Panc1 (cell line): ENCODE results near the gene XAF1. TPM values are rescaled to one million over a fixed set of nuclear protein-coding genes. Genes with fewer than 3 reads are reported as not detected.
"Not testable (repeated sequence)": the region's sequence is repeated elsewhere in the genome, so short reads cannot be mapped to it uniquely, and the experiment has no call there.

Experiments
- ATAC-seq: fragments of 200-7000 bp; cut with Tn5 transposase; 2 replicates; pipeline ENCODE4 v1.9.1; 2020; ENCODE audit warnings: mild to moderate bottlenecking, moderate library complexity
- BruUV-seq: library from RNA; stranded (reverse); fragments of 400-500 nt; replicated peaks from 2 replicates; lab custom pipeline; 2021; lab: Mats Ljungman, UMichigan
- CTCF ChIA-PET: fragments of 300-600 bp; sonication (Branson Sonifier 250); formaldehyde crosslinking; loops from one replicate; lab custom pipeline; 2022; ENCODE audit warnings: antibody characterized with exemption; lab: Charles Lee
- POLR2A ChIA-PET: fragments of 300-600 bp; sonication (Branson Sonifier 250); formaldehyde crosslinking; loops from one replicate; lab custom pipeline; 2022; ENCODE audit warnings: antibody characterized with exemption; lab: Charles Lee
- DNase-seq: peaks from one replicate; pipeline ENCODE4 v3.0.0-alpha.2; 2010; ENCODE audit warnings: low read depth, low spot score
- H3K27ac ChIP-seq: 2 replicates; pipeline ENCODE4 v1.5.1; 2011; ENCODE audit warnings: mild to moderate bottlenecking, low read length, inconsistent platforms
- H3K27me3 ChIP-seq: fragments of 200-500 bp; sonication (Bioruptor generic); 2 replicates; pipeline ENCODE4 v1.6.0; 2014; ENCODE audit warnings: low read length, inconsistent platforms; ENCODE audit not compliant: control insufficient read depth, insufficient read depth
- H3K36me3 ChIP-seq: fragments of 200-500 bp; sonication (Bioruptor generic); 2 replicates; pipeline ENCODE4 v1.5.1; 2014; ENCODE audit warnings: inconsistent platforms, mild to moderate bottlenecking, low read length, moderate library complexity; ENCODE audit not compliant: control insufficient read depth, insufficient read depth
- H3K4me1 ChIP-seq: 2 replicates; pipeline ENCODE4 v1.5.1; 2011; ENCODE audit warnings: inconsistent platforms, mild to moderate bottlenecking, low read length, moderate library complexity; ENCODE audit not compliant: control insufficient read depth, insufficient read depth
- H3K4me3 ChIP-seq, 2 experiments: 2 replicates each; pipeline ENCODE4 v1.5.1; 2011 to 2012; ENCODE audit warnings: low read depth in 2 of 2, low read length in 2 of 2, mild to moderate bottlenecking in 2 of 2, inconsistent platforms in 1 of 2, moderate library complexity in 1 of 2
- H3K9me3 ChIP-seq: fragments of 200-500 bp; sonication (Bioruptor generic); 2 replicates; pipeline ENCODE4 v1.5.1; 2014; ENCODE audit warnings: low read depth, mild to moderate bottlenecking, inconsistent platforms, low read length, moderate library complexity; ENCODE audit not compliant: control insufficient read depth, insufficient read depth
- CTCF ChIP-seq: fragments of 450-650 bp; IDR thresholded peaks from 2 replicates; pipeline ENCODE4 v1.5.1; 2017; ENCODE audit warnings: mild to moderate bottlenecking
- POLR2AphosphoS5 ChIP-seq: IDR thresholded peaks from 2 replicates; pipeline ENCODE4 v1.6.1; 2012; ENCODE audit warnings: mild to moderate bottlenecking, low read depth, low read length, moderate library complexity
- REST ChIP-seq, 2 experiments: IDR thresholded peaks; 2 replicates each; pipeline ENCODE4 v1.6.1; 2011 to 2012; ENCODE audit warnings: low read depth in 2 of 2, control low read depth in 1 of 2, low read length in 1 of 2, mild to moderate bottlenecking in 1 of 2, moderate library complexity in 1 of 2; ENCODE audit not compliant: insufficient read depth in 1 of 2
- SIN3A ChIP-seq: IDR thresholded peaks from 2 replicates; pipeline ENCODE4 v1.6.1; 2012; ENCODE audit warnings: low read depth, mild to moderate bottlenecking, low read length, moderate library complexity, borderline replicate concordance; ENCODE audit not compliant: insufficient read depth
- TCF7L2 ChIP-seq: IDR thresholded peaks from 2 replicates; pipeline ENCODE4 v1.6.1; 2011; ENCODE audit warnings: mild to moderate bottlenecking, low read depth, low read length, inconsistent platforms
- in situ Hi-C: cut with HindIII; loops from 2 replicates; pipeline ENCODE4 v1.10.0; 2016; ENCODE audit warnings: low sequenced_read_pairs, low pct_unique_long_range_greater_than_20kb
- intact Hi-C: fragments of 100-400 bp; cut with micrococcal nuclease; formaldehyde crosslinking; loops from one replicate; pipeline ENCODE4 v1.10.0; 2022; ENCODE audit not compliant: unreplicated experiment
- total RNA-seq: library from RNA; stranded (reverse); gene quantifications from one replicate; pipeline ENCODE4 v1.2.1, GENCODE V29; 2021; ENCODE audit not compliant: unreplicated experiment

Gene XAF1
- total RNA-seq, 1 experiment from 2014 or later, result 3.5 TPM

DNA sequence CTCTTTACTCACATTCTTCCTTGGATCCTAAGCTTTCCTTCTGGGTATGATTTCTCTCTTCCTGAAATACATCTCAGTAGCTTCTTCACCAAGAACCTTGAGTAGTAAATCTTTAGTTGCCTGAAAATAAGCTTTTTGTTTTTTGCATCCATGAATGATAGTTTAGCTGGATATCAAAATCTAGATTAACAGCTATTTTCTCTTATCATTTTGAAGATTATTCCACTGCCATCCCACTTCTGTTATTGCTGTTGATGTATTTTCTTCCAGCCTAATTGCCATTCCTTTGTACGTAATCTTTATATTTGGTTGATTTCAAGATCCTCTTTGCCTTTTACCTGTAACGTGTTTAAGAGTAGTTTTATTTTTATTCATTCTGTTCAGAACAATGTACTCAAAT lies 12.6 kb downstream of the XAF1 start:
- POLR2A ChIA-PET, result no interaction called here

GRCh38 chr17:6772016-6772415 lies 16.2 kb downstream of the XAF1 start:
- Histone ChIP-seq H3K36me3 (no peaks in the 10 kb centered on the region), H3K4me1 (no peaks in the 10 kb centered on the region), H3K9me3 (peaks cover 4% of the 10 kb centered on the region; the same call in 1 of the 2 replicates), H3K27me3 (no peaks in the 10 kb centered on the region; the same call in none of the 2 replicates), H3K27ac (no peak overlapping the region), H3K4me3 (no peak overlapping the region)
- BruUV-seq, result no TSS peak
- in situ Hi-C loops, result no loop called here
- no peak for DNase-seq
- ChIA-PET CTCF (no interaction called here), POLR2A (interaction anchor here (0.5 kb wide), 1 partner anchor 15 kb away, joined by 7 read pairs; no protein-coding TSS in a partner anchor)
- no peak for TF ChIP-seq TCF7L2
- no peak for ATAC-seq
- intact Hi-C loops, result no loop called here

More for the DNA sequence above, 12.6 kb downstream of the XAF1 start:
- H3K4me1 ChIP-seq, result no peaks in the 10 kb centered on the region
- ATAC-seq, result no peak
- H3K27me3 ChIP-seq, result no peaks in the 10 kb centered on the region; the same call in 1 of the 2 replicates
- intact Hi-C loops (no loop called here), in situ Hi-C loops (no loop called here)
- TF ChIP-seq CTCF, result no peak
- TF ChIP-seq POLR2AphosphoS5, result no peak
- TF ChIP-seq REST (IDR thresholded peaks at IDR 0.05; ENCODE audit: insufficient read depth in 1 of 2, low read depth in 2 of 2, low read length in 1 of 2), result no peak
- no peak for TF ChIP-seq SIN3A
- no peak for DNase-seq
- H3K4me3 ChIP-seq, result no peak overlapping the region
- CTCF ChIA-PET, result no interaction called here
- no peaks in the 10 kb centered on the region for H3K36me3 ChIP-seq
- no TSS peak for BruUV-seq
- peaks cover 4% of the 10 kb centered on the region; the same call in 1 of the 2 replicates for H3K9me3 ChIP-seq
- no peak overlapping the region for H3K27ac ChIP-seq

- H3K36me3 ChIP-seq, intact Hi-C loops, H3K4me1 ChIP-seq, in situ Hi-C loops, POLR2A ChIA-PET, ATAC-seq, H3K9me3 ChIP-seq, DNase-seq, H3K27me3 ChIP-seq, H3K27ac ChIP-seq, H3K4me3 ChIP-seq: not testable (repeated sequence)
- BruUV-seq, result TSS peak; percentile 90
- CTCF ChIA-PET, result interaction anchor here (0.7 kb wide), 1 partner anchor 260 kb away, joined by 3 read pairs; no protein-coding TSS in a partner anchor
Measured at GRCh38 chr17:6774906-6775305, 19.1 kb downstream of the XAF1 start.
